ENCODE measurements around the gene C3orf18. TPM values are rescaled to one million over a fixed set of nuclear protein-coding genes. Genes with fewer than 3 reads are reported as not detected.

C3orf18 gene
- total RNA-seq, 2 experiments from 2014 or later, result 16.7 to 17.0 TPM

DNA sequence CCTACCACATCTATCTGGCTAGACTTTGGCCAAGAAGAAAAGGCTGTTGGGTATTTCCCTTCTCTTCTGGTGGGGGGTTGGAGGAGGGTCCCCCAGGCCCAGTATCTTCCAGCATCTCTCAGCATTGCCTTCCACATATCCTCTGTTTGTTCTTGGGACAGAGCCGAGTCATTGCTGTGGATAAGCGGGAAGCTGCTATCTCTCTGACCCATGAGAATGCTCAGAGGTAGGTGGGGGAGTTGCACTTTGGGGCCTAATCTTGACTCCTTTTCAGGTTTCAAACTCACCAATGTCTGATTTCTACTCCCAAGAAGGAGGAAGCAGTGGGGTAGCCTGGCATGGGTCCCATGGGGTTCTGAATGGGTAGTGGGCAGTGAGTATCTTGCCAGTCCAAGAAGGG lies 9.8 kb upstream of the C3orf18 start:
- Mint-ChIP-seq H3K9me3 (no peaks in the 10 kb centered on the region), H3K27ac (peak overlapping the region; percentile 95), H3K36me3 (peaks cover 79% of the 10 kb centered on the region), H3K4me1 (ENCODE audit: low read depth) (peaks cover 68% of the 10 kb centered on the region), H3K27me3 (no peaks in the 10 kb centered on the region), H3K4me3 (no peak overlapping the region)
- ChIA-PET POLR2A (interaction anchor here (1.5 to 14.0 kb wide), 3 partner anchors 8 to 31 kb away, joined by 4 to 1013 read pairs (median 510); partner anchors contain the start of genes CISH, HEMK1 and MAPKAPK3), CTCF (interaction anchor here (2.0 to 14.6 kb wide), 2 partner anchors 13 to 31 kb away, joined by 8 to 908 read pairs; partner anchors contain the start of genes CISH and MAPKAPK3)
- intact Hi-C loops (cut with micrococcal nuclease), result no loop called here
- DNase-seq, result no peak

DNA sequence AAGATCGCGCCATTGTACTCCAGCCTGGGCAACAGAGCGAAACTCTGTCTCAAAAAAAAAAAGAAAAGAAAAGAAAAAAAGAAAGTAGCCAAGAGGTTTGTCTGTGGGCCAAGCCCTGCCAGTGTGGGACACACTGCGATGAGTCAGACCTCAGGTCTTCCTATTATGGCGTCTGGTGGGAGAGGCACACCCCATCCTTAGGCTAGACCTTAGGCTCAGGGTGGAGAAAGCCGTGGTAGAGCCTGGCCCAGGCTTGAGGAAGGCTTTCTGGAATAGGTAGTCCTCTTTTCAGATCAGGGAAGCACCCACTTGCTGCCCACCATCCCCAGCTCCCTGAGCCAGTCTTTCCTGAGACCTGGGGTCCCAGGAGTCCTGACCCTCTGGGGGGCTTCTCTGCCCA lies 7.8 kb upstream of the C3orf18 start:
- ChIA-PET POLR2A (interaction anchor here (13.8 to 14.0 kb wide), 2 partner anchors 15 to 33 kb away, joined by 510 to 1013 read pairs; partner anchors contain the start of genes CISH and MAPKAPK3), CTCF (interaction anchor here (1.5 to 14.6 kb wide), 4 partner anchors 14 to 77 kb away, joined by 5 to 908 read pairs (median 165); partner anchors contain the start of genes CISH and MAPKAPK3)
- intact Hi-C loops (cut with micrococcal nuclease), result no loop called here
- Mint-ChIP-seq H3K4me3 (no peak overlapping the region), H3K27ac (peak overlapping the region; percentile 95), H3K27me3 (no peaks in the 10 kb centered on the region), H3K36me3 (peaks cover 82% of the 10 kb centered on the region), H3K4me1 (ENCODE audit: low read depth) (peaks cover 73% of the 10 kb centered on the region), H3K9me3 (no peaks in the 10 kb centered on the region)
- no peak for DNase-seq

DNA sequence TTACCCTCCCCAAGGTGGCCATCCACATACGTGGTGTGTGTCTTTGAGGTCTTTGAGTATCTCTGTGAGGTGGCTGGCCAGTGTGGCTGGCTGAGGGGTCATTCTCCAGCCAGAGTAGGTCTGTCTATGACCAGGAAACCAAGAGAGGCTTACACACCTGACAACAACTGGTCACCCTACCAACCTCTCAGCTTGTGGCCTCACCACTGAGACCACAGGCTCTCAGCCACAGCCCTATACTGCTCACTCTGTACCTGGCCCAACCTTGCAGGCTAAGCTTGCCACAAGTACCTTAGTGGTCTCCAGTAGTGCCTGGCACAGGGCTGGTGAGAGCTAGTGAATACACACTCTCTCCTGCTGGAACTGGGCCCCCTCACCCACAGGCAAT lies 6.9 kb upstream of the C3orf18 start:
- intact Hi-C loops (cut with micrococcal nuclease), result loop anchor here (5.0 kb wide), 1 partner anchor 98 kb away; the partner anchor contains the start of gene DOCK3
- Mint-ChIP-seq H3K4me3 (peak overlapping the region; percentile 99), H3K27me3 (no peaks in the 10 kb centered on the region), H3K4me1 (ENCODE audit: low read depth) (peaks cover 68% of the 10 kb centered on the region), H3K9me3 (no peaks in the 10 kb centered on the region), H3K36me3 (peaks cover 82% of the 10 kb centered on the region), H3K27ac (peak overlapping the region; percentile 95)
- ChIA-PET POLR2A (interaction anchor here (1.0 to 14.0 kb wide), 3 partner anchors 16 to 237 kb away, joined by 4 to 1013 read pairs (median 510); partner anchors contain the start of genes CISH and MAPKAPK3), CTCF (interaction anchor here (0.6 to 14.6 kb wide), 7 partner anchors 9 to 79 kb away, joined by 3 to 908 read pairs (median 3); partner anchors contain the start of genes CISH and MAPKAPK3)
- peak; percentile 74 for DNase-seq

GRCh38 chr3:50573566-50574443 lies 6.3 kb upstream of the C3orf18 start:
- Mint-ChIP-seq H3K4me1 (ENCODE audit: low read depth) (peaks cover 65% of the 10 kb centered on the region), H3K36me3 (peaks cover 78% of the 10 kb centered on the region), H3K4me3 (peak overlapping the region; percentile 99), H3K9me3 (no peaks in the 10 kb centered on the region), H3K27me3 (no peaks in the 10 kb centered on the region), H3K27ac (peak overlapping the region; percentile 95)
- ChIA-PET POLR2A (interaction anchor here (1.0 to 14.0 kb wide), 4 partner anchors 16 to 237 kb away, joined by 3 to 1013 read pairs (median 257); partner anchors contain the start of genes CISH and MAPKAPK3), CTCF (interaction anchor here (0.6 to 14.6 kb wide), 10 partner anchors 10 to 80 kb away, joined by 3 to 908 read pairs (median 12); partner anchors contain the start of genes CISH and MAPKAPK3)
- intact Hi-C loops (cut with micrococcal nuclease), result loop anchor here (1.0 to 5.0 kb wide), 3 partner anchors 14 to 811 kb away; partner anchors contain the start of genes DOCK3 and MANF
- peak; percentile 93 for DNase-seq

- Mint-ChIP-seq H3K4me3 (peak overlapping the region; percentile 99), H3K27me3 (no peaks in the 10 kb centered on the region), H3K4me1 (ENCODE audit: low read depth) (peaks cover 65% of the 10 kb centered on the region), H3K36me3 (peaks cover 75% of the 10 kb centered on the region), H3K27ac (peak overlapping the region; percentile 95), H3K9me3 (no peaks in the 10 kb centered on the region)
- intact Hi-C loops (cut with micrococcal nuclease), result loop anchor here (1.0 to 5.0 kb wide), 6 partner anchors 15 to 812 kb away; partner anchors contain the start of genes DOCK3 and MANF
- ChIA-PET CTCF (interaction anchor here (0.6 to 14.6 kb wide), 19 partner anchors 8 to 816 kb away, joined by 3 to 908 read pairs (median 4); partner anchors contain the start of genes CISH, CYB561D2, MANF and MAPKAPK3), POLR2A (interaction anchor here (0.6 to 14.0 kb wide), 7 partner anchors 17 to 798 kb away, joined by 3 to 1013 read pairs (median 5); partner anchors contain the start of genes CISH, MAPKAPK3 and ZMYND10)
- DNase-seq, result peak; percentile 80
Measured at GRCh38 chr3:50572801-50573371, 5.3 kb upstream of the C3orf18 start.

DNA sequence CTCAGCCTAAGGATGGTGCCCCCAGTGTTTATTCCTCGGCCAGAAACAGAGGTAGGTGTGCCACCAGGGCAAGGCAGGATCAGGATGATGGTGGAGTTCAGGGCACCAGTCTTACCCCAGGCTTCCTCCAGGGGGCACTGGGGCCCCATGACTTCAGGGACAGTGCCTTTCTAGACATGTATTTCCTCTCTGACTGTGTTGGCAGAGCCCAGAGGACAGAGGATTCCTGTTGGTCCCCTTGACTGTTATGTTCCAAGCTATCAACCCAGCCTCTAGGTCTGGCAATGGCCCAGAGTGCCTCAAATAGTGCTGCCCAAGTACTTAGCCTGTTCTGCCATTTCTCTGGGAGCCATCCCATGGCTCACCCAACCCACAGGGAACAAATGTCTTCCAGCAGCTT lies 4.6 kb upstream of the C3orf18 start:
- no peaks in the 10 kb centered on the region for H3K27me3 Mint-ChIP-seq
- no peaks in the 10 kb centered on the region for H3K9me3 Mint-ChIP-seq
- DNase-seq, result peak; percentile 91
- intact Hi-C loops (cut with micrococcal nuclease), result loop anchor here (1.0 to 5.0 kb wide), 4 partner anchors 29 to 100 kb away; partner anchors contain the start of gene DOCK3
- peak overlapping the region; percentile 99 for H3K4me3 Mint-ChIP-seq
- peaks cover 70% of the 10 kb centered on the region for H3K36me3 Mint-ChIP-seq
- ChIA-PET CTCF (interaction anchor here (0.6 to 14.6 kb wide), 18 partner anchors 9 to 817 kb away, joined by 3 to 908 read pairs (median 5); partner anchors contain the start of genes CISH, CYB561D2, MANF and MAPKAPK3), POLR2A (interaction anchor here (1.0 to 14.0 kb wide), 5 partner anchors 18 to 798 kb away, joined by 3 to 1013 read pairs (median 26); partner anchors contain the start of genes CISH, MAPKAPK3 and ZMYND10)
- peaks cover 67% of the 10 kb centered on the region for H3K4me1 Mint-ChIP-seq (ENCODE audit: low read depth)
- H3K27ac Mint-ChIP-seq, result peak overlapping the region; percentile 95

DNA sequence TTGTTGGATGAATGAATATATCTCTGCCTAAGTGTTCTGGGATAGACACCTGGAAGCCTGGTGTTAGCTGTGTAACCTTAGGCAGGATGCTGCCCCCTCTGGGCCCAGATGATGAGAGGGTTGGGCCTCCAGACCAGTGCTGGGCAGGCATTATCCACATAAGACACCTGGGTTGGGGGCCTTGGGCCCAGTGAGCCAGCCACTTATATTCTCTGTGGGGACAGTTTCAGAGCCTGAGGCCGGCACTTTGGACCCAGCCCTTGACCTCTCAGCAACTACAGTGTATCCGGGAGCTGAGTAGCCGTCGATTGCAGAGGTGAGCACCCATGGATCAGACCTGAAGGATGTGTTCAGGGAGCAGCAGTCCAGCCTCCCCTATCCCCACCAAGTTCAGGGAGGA lies 3.9 kb upstream of the C3orf18 start:
- Mint-ChIP-seq H3K9me3 (no peaks in the 10 kb centered on the region), H3K27me3 (no peaks in the 10 kb centered on the region), H3K36me3 (peaks cover 65% of the 10 kb centered on the region), H3K4me1 (ENCODE audit: low read depth) (peaks cover 71% of the 10 kb centered on the region), H3K27ac (peak overlapping the region; percentile 95), H3K4me3 (peak overlapping the region; percentile 99)
- ChIA-PET CTCF (interaction anchor here (1.7 to 14.6 kb wide), 7 partner anchors 10 to 233 kb away, joined by 6 to 908 read pairs (median 16); partner anchors contain the start of genes CISH and MAPKAPK3), POLR2A (interaction anchor here (2.3 to 14.0 kb wide), 4 partner anchors 19 to 234 kb away, joined by 5 to 1013 read pairs (median 268); partner anchors contain the start of genes CISH and MAPKAPK3)
- intact Hi-C loops (cut with micrococcal nuclease), result loop anchor here (5.0 kb wide), 1 partner anchor 101 kb away; the partner anchor contains the start of gene DOCK3
- no peak for DNase-seq

DNA sequence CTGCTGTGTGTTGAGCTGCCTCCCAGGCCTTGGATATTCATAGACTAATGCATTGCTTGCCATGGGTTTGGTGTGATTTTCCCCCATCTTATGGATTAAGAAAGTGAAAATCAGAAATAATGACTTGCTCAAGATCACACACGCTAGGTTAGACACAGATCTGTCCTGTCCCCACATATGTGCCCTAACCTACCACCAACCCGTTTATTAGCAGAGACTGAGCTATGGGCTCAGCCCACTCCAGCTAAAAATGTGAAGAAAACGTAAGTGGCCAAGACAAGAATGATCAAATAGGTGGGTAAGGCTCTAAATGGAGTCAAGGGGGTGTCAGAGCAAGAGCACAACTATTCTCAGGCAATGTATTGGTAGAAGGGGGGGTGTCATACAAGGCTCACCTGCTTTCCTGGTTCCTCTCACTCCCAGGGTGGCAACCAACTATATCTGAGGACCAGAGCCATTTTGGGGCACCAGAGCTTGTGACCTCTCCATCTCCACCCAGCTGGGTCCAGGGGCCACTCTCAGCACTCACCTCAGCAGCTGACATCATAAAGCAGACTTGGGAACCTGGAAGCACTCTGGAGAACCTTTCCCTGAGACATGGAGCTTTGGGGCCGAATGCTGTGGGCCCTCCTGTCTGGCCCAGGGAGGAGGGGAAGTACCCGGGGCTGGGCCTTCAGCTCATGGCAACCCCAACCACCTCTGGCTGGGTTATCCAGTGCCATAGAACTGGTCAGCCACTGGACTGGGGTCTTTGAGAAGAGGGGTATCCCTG lies 3.1 kb upstream of the C3orf18 start:
- H3K4me3 Mint-ChIP-seq, result peak overlapping the region; percentile 99
- DNase-seq, result no peak
- H3K27ac Mint-ChIP-seq, result peak overlapping the region; percentile 95
- ChIA-PET CTCF (interaction anchor here (0.7 to 14.6 kb wide), 9 partner anchors 11 to 819 kb away, joined by 3 to 908 read pairs (median 13); partner anchors contain the start of genes CISH, CYB561D2, MAPKAPK3 and NPRL2), POLR2A (interaction anchor here (1.1 to 14.0 kb wide), 6 partner anchors 10 to 233 kb away, joined by 3 to 1013 read pairs (median 16); partner anchors contain the start of genes CISH, CYB561D2, MAPKAPK3 and NPRL2)
- intact Hi-C loops (cut with micrococcal nuclease), result loop anchor here (5.0 kb wide), 1 partner anchor 102 kb away; the partner anchor contains the start of gene DOCK3
- H3K27me3 Mint-ChIP-seq, result no peaks in the 10 kb centered on the region
- peaks cover 58% of the 10 kb centered on the region for H3K36me3 Mint-ChIP-seq
- H3K4me1 Mint-ChIP-seq (ENCODE audit: low read depth), result peaks cover 67% of the 10 kb centered on the region
- H3K9me3 Mint-ChIP-seq, result no peaks in the 10 kb centered on the region

GRCh38 chr3:50568947-50569749 lies 1.6 kb upstream of the C3orf18 start, which contains the start of gene HEMK1:
HEMK1 (plus strand) TSS chr3:50569522; CDS start chr3:50571105, 1,583 bp downstream.
- no peaks in the 10 kb centered on the region for H3K27me3 Mint-ChIP-seq
- intact Hi-C loops (cut with micrococcal nuclease), result loop anchor here (1.0 to 5.0 kb wide), 2 partner anchors 212 to 931 kb away; partner anchors contain the start of genes DCAF1 and TMEM115
- peaks cover 49% of the 10 kb centered on the region for H3K36me3 Mint-ChIP-seq
- H3K4me3 Mint-ChIP-seq, result peak within 1 kb of the TSS; percentile 99
- H3K4me1 Mint-ChIP-seq (ENCODE audit: low read depth), result peaks cover 56% of the 10 kb centered on the region
- ChIA-PET POLR2A (interaction anchor here (0.8 to 14.0 kb wide), 8 partner anchors 9 to 232 kb away, joined by 3 to 1013 read pairs (median 4); partner anchors contain the start of genes CISH, CYB561D2, MAPKAPK3 and NPRL2), CTCF (interaction anchor here (1.5 to 14.6 kb wide), 7 partner anchors 12 to 820 kb away, joined by 6 to 908 read pairs (median 13); partner anchors contain the start of genes CISH and MAPKAPK3)
- peak; percentile 98 for DNase-seq
- H3K27ac Mint-ChIP-seq, result peak within 1 kb of the TSS; percentile 95
- no peaks in the 10 kb centered on the region for H3K9me3 Mint-ChIP-seq

Data from activated CD4-positive, alpha-beta memory T cell treated with anti-CD3 and anti-CD28 coated beads for 36 hours (primary cell).